ENCODE measurements around the gene DOP1B.

DOP1B gene

GRCh38 chr21:36186081-36186480, 29.5 kb downstream of the DOP1B start:
- no peak overlapping the region for H3K4me3 ChIP-seq
- no peak for DNase-seq (ENCODE audit: low spot score)
- no peak overlapping the region for H3K27ac ChIP-seq
- no peak for TF ChIP-seq CTCF (IDR thresholded peaks at IDR 0.05)

GRCh38 chr21:36186506-36187399, 30.1 kb downstream of the DOP1B start:
- Histone ChIP-seq H3K27ac (no peak overlapping the region), H3K4me3 (no peak overlapping the region)
- no peak for DNase-seq (ENCODE audit: low spot score)
- TF ChIP-seq CTCF (IDR thresholded peaks at IDR 0.05) = no peak

GRCh38 chr21:36188081-36188681, 31.6 kb downstream of the DOP1B start:
- no peak for DNase-seq (ENCODE audit: low spot score)
- TF ChIP-seq CTCF (IDR thresholded peaks at IDR 0.05) = no peak
- H3K4me3 ChIP-seq = no peak overlapping the region
- H3K27ac ChIP-seq = no peak overlapping the region

GRCh38 chr21:36188937-36189336, 32.3 kb downstream of the DOP1B start:
- DNase-seq (ENCODE audit: low spot score) = no peak
- Histone ChIP-seq H3K4me3 (no peak overlapping the region), H3K27ac (no peak overlapping the region)
- no peak for TF ChIP-seq CTCF (IDR thresholded peaks at IDR 0.05)

GRCh38 chr21:36190736-36191135, 34.1 kb downstream of the DOP1B start:
- H3K4me3 ChIP-seq = no peak overlapping the region
- TF ChIP-seq CTCF (IDR thresholded peaks at IDR 0.05) = no peak
- no peak for DNase-seq (ENCODE audit: low spot score)
- H3K27ac ChIP-seq = no peak overlapping the region

GRCh38 chr21:36193200-36193599, 36.6 kb downstream of the DOP1B start:
- no peak for TF ChIP-seq CTCF (IDR thresholded peaks at IDR 0.05)
- Histone ChIP-seq H3K27ac (no peak overlapping the region), H3K4me3 (no peak overlapping the region)
- no peak for DNase-seq (ENCODE audit: low spot score)

GRCh38 chr21:36194024-36194423, 37.4 kb downstream of the DOP1B start:
- DNase-seq (ENCODE audit: low spot score) = no peak
- TF ChIP-seq CTCF (IDR thresholded peaks at IDR 0.05) = no peak
- Histone ChIP-seq H3K4me3 (no peak overlapping the region), H3K27ac (no peak overlapping the region)
